ENCODE measurements around the gene ZNF521.

ZNF521 gene

DNA sequence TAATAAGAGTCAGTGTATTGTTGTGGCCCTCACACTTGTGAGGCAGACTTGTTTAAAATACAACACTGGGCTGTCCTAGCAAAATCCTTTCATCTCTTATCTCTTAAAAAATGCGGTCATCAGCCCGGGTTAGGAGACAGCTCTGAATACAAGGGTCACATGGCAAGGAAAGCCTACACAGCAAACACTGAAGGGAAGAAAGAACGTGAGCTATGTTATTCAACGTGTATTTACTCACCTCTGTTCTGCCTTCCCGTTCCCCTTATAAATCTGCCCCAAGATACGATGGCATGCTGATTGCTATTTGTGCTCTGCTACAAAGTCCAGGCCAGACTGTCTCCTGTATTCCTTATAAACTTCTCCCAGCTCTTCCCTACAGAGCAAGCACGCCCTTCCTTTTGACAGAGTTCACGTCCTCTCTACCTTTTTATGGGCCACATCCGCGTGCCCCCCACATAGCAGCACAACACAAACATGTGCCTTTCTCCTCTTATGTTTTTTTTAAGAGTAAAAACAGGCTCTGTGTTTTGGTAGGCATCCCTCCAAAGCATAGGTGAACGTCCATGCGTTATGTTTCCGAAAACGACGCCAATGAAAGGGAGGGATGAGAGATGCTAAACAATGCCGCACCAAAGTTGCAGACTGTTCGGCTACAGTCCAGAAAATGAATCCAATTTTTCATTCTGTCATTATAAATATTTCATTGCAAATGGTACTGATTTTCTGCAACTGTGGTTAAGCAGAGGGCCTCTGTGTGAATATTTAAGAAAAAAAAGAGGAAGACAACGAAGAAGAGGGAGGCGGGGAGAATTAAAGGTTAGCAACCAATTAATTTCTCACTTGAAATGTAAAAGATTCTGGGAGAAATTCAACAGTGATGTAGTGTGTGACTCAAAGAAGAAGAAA lies 274.7 kb downstream of the ZNF521 start:
- no peak for TF ChIP-seq SIN3A (IDR thresholded peaks at IDR 0.05; ENCODE audit: borderline replicate concordance, insufficient read depth, low read length)
- no peak for TF ChIP-seq FOXP2 (optimal IDR thresholded peaks at IDR 0.05; ENCODE audit: borderline replicate concordance, extremely low read depth, extremely low read length, insufficient read depth)
- TF ChIP-seq TAF1 (IDR thresholded peaks at IDR 0.05; ENCODE audit: borderline replicate concordance, insufficient read depth, low read length): no peak
- no peak for TF ChIP-seq POLR2AphosphoS5 (IDR thresholded peaks at IDR 0.05; ENCODE audit: low read depth, low read length)
- TF ChIP-seq, protein P1, sequence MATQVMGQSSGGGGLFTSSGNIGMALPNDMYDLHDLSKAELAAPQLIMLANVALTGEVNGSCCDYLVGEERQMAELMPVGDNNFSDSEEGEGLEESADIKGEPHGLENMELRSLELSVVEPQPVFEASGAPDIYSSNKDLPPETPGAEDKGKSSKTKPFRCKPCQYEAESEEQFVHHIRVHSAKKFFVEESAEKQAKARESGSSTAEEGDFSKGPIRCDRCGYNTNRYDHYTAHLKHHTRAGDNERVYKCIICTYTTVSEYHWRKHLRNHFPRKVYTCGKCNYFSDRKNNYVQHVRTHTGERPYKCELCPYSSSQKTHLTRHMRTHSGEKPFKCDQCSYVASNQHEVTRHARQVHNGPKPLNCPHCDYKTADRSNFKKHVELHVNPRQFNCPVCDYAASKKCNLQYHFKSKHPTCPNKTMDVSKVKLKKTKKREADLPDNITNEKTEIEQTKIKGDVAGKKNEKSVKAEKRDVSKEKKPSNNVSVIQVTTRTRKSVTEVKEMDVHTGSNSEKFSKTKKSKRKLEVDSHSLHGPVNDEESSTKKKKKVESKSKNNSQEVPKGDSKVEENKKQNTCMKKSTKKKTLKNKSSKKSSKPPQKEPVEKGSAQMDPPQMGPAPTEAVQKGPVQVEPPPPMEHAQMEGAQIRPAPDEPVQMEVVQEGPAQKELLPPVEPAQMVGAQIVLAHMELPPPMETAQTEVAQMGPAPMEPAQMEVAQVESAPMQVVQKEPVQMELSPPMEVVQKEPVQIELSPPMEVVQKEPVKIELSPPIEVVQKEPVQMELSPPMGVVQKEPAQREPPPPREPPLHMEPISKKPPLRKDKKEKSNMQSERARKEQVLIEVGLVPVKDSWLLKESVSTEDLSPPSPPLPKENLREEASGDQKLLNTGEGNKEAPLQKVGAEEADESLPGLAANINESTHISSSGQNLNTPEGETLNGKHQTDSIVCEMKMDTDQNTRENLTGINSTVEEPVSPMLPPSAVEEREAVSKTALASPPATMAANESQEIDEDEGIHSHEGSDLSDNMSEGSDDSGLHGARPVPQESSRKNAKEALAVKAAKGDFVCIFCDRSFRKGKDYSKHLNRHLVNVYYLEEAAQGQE (IDR thresholded peaks at IDR 0.05; ENCODE audit: insufficient read depth in 1 of 2, low read depth in 2 of 2, low read length in 2 of 2): no peak

DNA sequence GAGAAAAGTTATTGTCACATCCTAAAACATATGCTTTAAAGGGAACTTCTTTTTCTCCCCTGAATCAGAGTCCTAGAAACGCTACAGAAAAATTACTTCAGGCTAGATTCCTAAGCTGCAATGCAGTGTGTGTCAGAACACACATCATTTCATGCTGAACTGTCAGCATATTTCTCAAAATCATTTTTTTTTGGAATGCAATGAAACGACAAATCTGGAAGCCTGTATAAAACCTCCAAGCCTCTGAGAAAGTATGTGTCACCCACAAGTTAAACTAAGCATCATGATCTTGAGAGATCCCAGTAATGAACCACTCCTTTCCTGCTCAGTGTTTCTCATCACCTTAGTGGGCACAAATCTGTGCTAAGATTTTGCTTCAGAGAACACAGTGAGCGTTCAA lies 276.2 kb downstream of the ZNF521 start:
- TF ChIP-seq SIN3A (IDR thresholded peaks at IDR 0.05; ENCODE audit: borderline replicate concordance, insufficient read depth, low read length) (no peak), POLR2AphosphoS5 (IDR thresholded peaks at IDR 0.05; ENCODE audit: low read depth, low read length) (no peak), FOXP2 (optimal IDR thresholded peaks at IDR 0.05; ENCODE audit: borderline replicate concordance, extremely low read depth, extremely low read length, insufficient read depth) (no peak), TAF1 (IDR thresholded peaks at IDR 0.05; ENCODE audit: borderline replicate concordance, insufficient read depth, low read length) (no peak)
- TF ChIP-seq, protein P1 (IDR thresholded peaks at IDR 0.05; ENCODE audit: insufficient read depth in 1 of 2, low read depth in 2 of 2, low read length in 2 of 2): no peak

DNA sequence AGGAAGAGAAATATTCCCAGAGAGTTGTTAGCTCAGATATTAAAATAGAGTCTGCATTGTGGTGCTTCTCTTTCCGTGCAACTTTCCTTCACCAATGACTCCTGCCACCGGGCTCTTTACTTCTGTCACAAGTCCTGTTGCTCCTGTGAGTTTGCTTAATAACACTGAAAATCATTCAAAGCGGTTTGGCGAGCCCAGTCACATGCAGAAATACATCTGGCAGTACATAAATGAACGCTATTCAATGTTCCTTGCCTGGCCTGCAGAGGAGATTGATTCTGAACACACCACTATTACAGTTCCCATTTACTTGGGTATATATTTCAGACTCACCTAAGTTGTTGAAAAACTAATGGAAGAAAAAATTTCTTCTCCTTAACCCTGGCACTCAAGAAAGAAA lies 276.6 kb downstream of the ZNF521 start:
- TF ChIP-seq, protein P1 (IDR thresholded peaks at IDR 0.05; ENCODE audit: insufficient read depth in 1 of 2, low read depth in 2 of 2, low read length in 2 of 2): no peak
- TF ChIP-seq TAF1 (IDR thresholded peaks at IDR 0.05; ENCODE audit: borderline replicate concordance, insufficient read depth, low read length) (no peak), POLR2AphosphoS5 (IDR thresholded peaks at IDR 0.05; ENCODE audit: low read depth, low read length) (no peak), FOXP2 (optimal IDR thresholded peaks at IDR 0.05; ENCODE audit: borderline replicate concordance, extremely low read depth, extremely low read length, insufficient read depth) (no peak), SIN3A (IDR thresholded peaks at IDR 0.05; ENCODE audit: borderline replicate concordance, insufficient read depth, low read length) (no peak)

DNA sequence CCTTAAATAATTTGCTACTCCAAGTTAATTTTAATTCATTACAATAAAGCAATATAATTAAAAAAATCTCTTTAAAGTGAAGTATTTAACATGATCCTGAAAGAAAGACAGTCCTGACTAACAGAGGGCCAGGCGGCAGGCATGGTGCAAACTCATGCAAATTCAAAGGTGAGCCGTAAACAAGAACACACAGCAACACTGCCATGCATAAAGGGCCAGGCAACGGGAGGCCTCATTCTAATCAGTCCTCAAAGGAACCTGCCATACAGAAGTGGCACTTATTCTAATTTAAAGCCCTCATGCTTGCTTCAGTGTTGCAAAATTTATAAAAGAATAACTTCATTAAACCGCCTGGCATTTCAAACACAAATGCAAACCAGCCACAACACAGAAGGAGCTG lies 277.0 kb downstream of the ZNF521 start:
- TF ChIP-seq SIN3A (IDR thresholded peaks at IDR 0.05; ENCODE audit: borderline replicate concordance, insufficient read depth, low read length): no peak
- no peak for TF ChIP-seq FOXP2 (optimal IDR thresholded peaks at IDR 0.05; ENCODE audit: borderline replicate concordance, extremely low read depth, extremely low read length, insufficient read depth)
- TF ChIP-seq, protein P1 (IDR thresholded peaks at IDR 0.05; ENCODE audit: insufficient read depth in 1 of 2, low read depth in 2 of 2, low read length in 2 of 2): no peak
- no peak for TF ChIP-seq TAF1 (IDR thresholded peaks at IDR 0.05; ENCODE audit: borderline replicate concordance, insufficient read depth, low read length)
- no peak for TF ChIP-seq POLR2AphosphoS5 (IDR thresholded peaks at IDR 0.05; ENCODE audit: low read depth, low read length)

Measured in PFSK-1 (cell line).